ENCODE measurements around the gene SMIM28.

DNA sequence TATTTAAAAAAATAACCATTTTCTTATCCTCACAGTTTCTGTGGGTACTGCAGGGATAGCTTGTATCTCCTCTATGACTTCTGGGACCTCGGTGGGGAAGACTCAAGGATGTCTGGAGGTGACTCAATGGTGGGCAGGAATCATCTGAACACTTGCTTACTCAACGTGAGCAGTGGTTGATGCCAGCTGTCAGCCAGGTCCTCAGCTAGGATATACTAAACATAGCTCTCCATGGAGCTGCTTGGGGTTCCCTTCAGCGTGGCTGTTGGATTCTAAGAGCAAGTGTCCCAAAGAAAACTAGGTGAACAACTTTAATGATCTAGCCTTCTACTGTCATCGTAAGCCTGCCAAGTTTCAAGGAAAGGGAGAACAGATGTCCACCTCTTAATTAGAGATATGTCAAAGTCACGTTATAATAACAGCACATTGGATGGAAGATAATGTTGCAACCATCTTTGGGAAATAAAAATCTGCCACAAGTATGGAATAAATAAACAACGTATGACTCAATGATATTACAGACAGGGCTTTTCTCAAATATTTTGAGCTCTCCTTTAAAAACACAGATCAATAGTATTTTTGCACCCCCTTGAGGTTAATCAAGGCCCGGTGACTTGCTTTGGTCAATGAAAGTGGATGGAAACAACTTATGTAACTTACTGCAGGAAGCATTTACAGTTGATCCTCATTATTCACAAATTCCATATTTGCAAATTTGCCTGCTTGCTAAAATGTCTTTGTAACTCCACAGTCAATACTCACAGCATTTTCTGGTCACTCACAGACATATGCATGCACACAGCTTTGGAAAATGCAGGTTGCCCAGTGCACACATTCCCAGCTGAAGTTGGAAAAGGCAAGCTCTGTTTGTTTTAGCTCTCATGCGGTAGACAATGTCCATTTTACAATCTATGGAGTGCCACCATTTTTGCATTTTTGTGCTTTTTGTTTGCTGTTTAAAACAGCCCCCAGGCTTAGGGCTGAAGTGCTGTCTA is 19.7 kb downstream of the SMIM28 start:
- TF ChIP-seq POLR2A (IDR thresholded peaks at IDR 0.05; ENCODE audit: low read depth, low read length) (no peak), TAF1 (IDR thresholded peaks at IDR 0.05; ENCODE audit: low read depth, low read length) (no peak), POLR2AphosphoS5 (IDR thresholded peaks at IDR 0.05; ENCODE audit: low read depth, low read length) (no peak), SPI1 (IDR thresholded peaks at IDR 0.05; ENCODE audit: low read depth, low read length) (no peak), POU2F2 (IDR thresholded peaks at IDR 0.05; ENCODE audit: low read depth, low read length) (no peak), PAX5 (IDR thresholded peaks at IDR 0.05; ENCODE audit: insufficient read depth, low read length, severe bottlenecking) (no peak)

Data from GM12891 (cell line).